ENCODE results near the gene CCPG1. TPM values are rescaled to one million over a fixed set of nuclear protein-coding genes. Genes with fewer than 3 reads are reported as not detected.
A peak's percentile ranks its signal among the peaks of the same experiment; 100 is the strongest.
"Not testable (repeated sequence)": the region's sequence is repeated elsewhere in the genome, so short reads cannot be mapped to it uniquely, and the experiment has no call there.

The CCPG1 gene
- total RNA-seq, 1 donor from 2014 or later, result 56.3 TPM

DNA sequence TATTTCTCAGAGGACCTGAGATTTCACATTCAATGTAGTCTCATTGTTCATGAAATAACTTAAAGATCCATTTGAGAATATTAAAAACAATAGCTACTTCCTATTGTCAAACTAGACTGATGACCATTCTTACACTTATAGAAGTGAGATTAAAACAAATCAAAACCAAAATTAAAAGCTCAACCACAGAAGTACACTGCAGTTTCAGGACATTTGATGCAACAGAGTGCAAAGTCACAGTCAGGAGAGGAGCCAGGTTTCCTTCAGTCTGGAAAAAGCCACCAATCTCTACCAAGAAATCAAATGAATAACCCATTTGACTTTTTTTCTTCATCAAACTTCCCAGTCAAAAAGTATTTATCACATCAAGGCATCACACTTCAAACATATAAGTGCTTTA lies 5.5 kb downstream of the CCPG1 start:
- Mint-ChIP-seq H3K4me3 (ENCODE audit: unreplicated experiment) (peak overlapping the region; percentile 9), H3K36me3 (ENCODE audit: low read depth, unreplicated experiment) (peaks cover 2% of the 10 kb centered on the region), H3K27me3 (ENCODE audit: low read depth, unreplicated experiment) (no peaks in the 10 kb centered on the region), H3K27ac (ENCODE audit: unreplicated experiment) (peak overlapping the region; percentile 87), H3K9me3 (ENCODE audit: unreplicated experiment) (peaks cover 5% of the 10 kb centered on the region), H3K4me1 (ENCODE audit: low read depth, unreplicated experiment) (peaks cover 21% of the 10 kb centered on the region)
- no peak overlapping the region for H3K4me3 ChIP-seq (ENCODE audit: insufficient read depth, low read depth, low read length)
- H3K79me2 ChIP-seq (ENCODE audit: insufficient read depth, low read length), result peaks cover 7% of the 10 kb centered on the region
- H2AFZ ChIP-seq (ENCODE audit: low read depth, low read length), result no peak overlapping the region
- DNase-seq (ENCODE audit: low read depth), result no peak
- no peaks in the 10 kb centered on the region for H3K9me3 ChIP-seq (ENCODE audit: insufficient read depth, low read depth, low read length)
- FAIRE-seq, result no peak
- no peaks in the 10 kb centered on the region for H4K20me1 ChIP-seq (ENCODE audit: insufficient read depth, low read length)
- TF ChIP-seq, protein P1, sequence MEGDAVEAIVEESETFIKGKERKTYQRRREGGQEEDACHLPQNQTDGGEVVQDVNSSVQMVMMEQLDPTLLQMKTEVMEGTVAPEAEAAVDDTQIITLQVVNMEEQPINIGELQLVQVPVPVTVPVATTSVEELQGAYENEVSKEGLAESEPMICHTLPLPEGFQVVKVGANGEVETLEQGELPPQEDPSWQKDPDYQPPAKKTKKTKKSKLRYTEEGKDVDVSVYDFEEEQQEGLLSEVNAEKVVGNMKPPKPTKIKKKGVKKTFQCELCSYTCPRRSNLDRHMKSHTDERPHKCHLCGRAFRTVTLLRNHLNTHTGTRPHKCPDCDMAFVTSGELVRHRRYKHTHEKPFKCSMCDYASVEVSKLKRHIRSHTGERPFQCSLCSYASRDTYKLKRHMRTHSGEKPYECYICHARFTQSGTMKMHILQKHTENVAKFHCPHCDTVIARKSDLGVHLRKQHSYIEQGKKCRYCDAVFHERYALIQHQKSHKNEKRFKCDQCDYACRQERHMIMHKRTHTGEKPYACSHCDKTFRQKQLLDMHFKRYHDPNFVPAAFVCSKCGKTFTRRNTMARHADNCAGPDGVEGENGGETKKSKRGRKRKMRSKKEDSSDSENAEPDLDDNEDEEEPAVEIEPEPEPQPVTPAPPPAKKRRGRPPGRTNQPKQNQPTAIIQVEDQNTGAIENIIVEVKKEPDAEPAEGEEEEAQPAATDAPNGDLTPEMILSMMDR (IDR thresholded peaks at IDR 0.05; ENCODE audit: insufficient read depth, low read depth, low read length), result no peak
- no peak for TF ChIP-seq EZH2 (IDR thresholded peaks at IDR 0.05; ENCODE audit: insufficient read depth, low read length)
- H3K27me3 ChIP-seq (ENCODE audit: insufficient read depth, low read length), result no peaks in the 10 kb centered on the region
- no peaks in the 10 kb centered on the region for H3K36me3 ChIP-seq (ENCODE audit: insufficient read depth, low read length)
- no peak overlapping the region for H3K9ac ChIP-seq (ENCODE audit: low read length)
- no peak overlapping the region for H3K4me2 ChIP-seq (ENCODE audit: low read length)
- no peak overlapping the region for H3K27ac ChIP-seq (ENCODE audit: low read depth, low read length)
- H3K4me1 ChIP-seq (ENCODE audit: insufficient read depth, low read length), result peaks cover 5% of the 10 kb centered on the region

DNA sequence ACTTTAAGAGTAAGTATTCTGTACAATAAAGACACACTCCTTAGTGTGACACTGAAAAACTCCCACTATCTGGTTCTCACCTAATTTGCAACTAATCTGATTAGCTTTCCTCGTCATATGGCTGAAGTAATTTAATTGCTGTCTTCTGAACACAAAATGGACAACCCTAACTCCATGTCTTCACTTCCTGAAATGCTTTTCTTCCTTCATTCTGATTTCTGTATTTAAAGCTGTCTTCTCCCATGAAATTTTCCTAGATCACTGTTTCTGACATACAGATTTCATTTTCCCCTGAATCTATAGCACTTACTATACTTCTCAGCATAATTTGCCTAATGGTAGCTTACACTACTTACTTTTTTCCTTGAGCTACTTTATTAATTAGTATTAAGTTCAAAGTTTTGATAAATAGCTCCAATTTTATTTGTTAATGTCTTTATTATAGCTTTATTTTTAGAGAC lies 6.3 kb downstream of the CCPG1 start:
- Histone ChIP-seq H3K27me3 (ENCODE audit: insufficient read depth, low read length) (no peaks in the 10 kb centered on the region), H3K27ac (ENCODE audit: low read depth, low read length) (no peak overlapping the region), H3K4me2 (ENCODE audit: low read length) (no peak overlapping the region), H3K4me1 (ENCODE audit: insufficient read depth, low read length) (no peaks in the 10 kb centered on the region), H4K20me1 (ENCODE audit: insufficient read depth, low read length) (no peaks in the 10 kb centered on the region), H2AFZ (ENCODE audit: low read depth, low read length) (no peak overlapping the region), H3K36me3 (ENCODE audit: insufficient read depth, low read length) (no peaks in the 10 kb centered on the region), H3K9ac (ENCODE audit: low read length) (no peak overlapping the region), H3K4me3 (ENCODE audit: insufficient read depth, low read depth, low read length) (no peak overlapping the region), H3K9me3 (ENCODE audit: insufficient read depth, low read depth, low read length) (no peaks in the 10 kb centered on the region), H3K79me2 (ENCODE audit: insufficient read depth, low read length) (no peaks in the 10 kb centered on the region)
- Mint-ChIP-seq H3K27ac (ENCODE audit: unreplicated experiment) (no peak overlapping the region), H3K9me3 (ENCODE audit: unreplicated experiment) (peaks cover 8% of the 10 kb centered on the region), H3K4me1 (ENCODE audit: low read depth, unreplicated experiment) (peaks cover 19% of the 10 kb centered on the region), H3K36me3 (ENCODE audit: low read depth, unreplicated experiment) (peaks cover 2% of the 10 kb centered on the region), H3K4me3 (ENCODE audit: unreplicated experiment) (no peak overlapping the region), H3K27me3 (ENCODE audit: low read depth, unreplicated experiment) (no peaks in the 10 kb centered on the region)
- FAIRE-seq (no peak), DNase-seq (ENCODE audit: low read depth) (no peak)
- TF ChIP-seq EZH2 (IDR thresholded peaks at IDR 0.05; ENCODE audit: insufficient read depth, low read length), result no peak
- TF ChIP-seq, protein P1 (IDR thresholded peaks at IDR 0.05; ENCODE audit: insufficient read depth, low read depth, low read length), result no peak

DNA sequence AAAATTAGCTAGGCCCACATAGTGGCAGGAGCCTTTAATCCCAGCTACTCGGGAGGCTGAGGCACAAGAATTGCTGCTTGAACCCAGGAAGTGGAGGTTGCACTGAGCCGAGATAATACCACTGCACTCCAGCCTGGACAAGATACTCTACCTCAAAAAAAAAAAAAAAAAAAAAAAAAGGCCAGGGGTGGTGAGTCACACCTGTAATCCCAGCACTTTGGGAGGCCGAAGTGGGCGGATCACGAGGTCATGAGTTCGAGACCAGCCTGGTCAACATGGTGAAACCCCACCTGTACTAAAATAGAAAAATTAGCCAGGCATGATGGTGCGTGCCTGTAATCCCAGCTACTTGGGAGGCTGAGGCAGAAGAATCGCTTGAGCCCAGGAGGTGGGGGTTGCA lies 8.1 kb downstream of the CCPG1 start:
- not testable (repeated sequence) for H3K9me3 ChIP-seq (ENCODE audit: insufficient read depth, low read depth, low read length)
- peaks cover 19% of the 10 kb centered on the region for H3K4me1 Mint-ChIP-seq (ENCODE audit: low read depth, unreplicated experiment)

More for the DNA sequence above, 8.1 kb downstream of the CCPG1 start:
- not testable (repeated sequence) for H3K36me3 ChIP-seq (ENCODE audit: insufficient read depth, low read length); H3K4me3 Mint-ChIP-seq (ENCODE audit: unreplicated experiment); H3K9me3 Mint-ChIP-seq (ENCODE audit: unreplicated experiment); DNase-seq (ENCODE audit: low read depth); FAIRE-seq; H3K4me1 ChIP-seq (ENCODE audit: insufficient read depth, low read length); H4K20me1 ChIP-seq (ENCODE audit: insufficient read depth, low read length); H3K27ac ChIP-seq (ENCODE audit: low read depth, low read length); H3K27me3 Mint-ChIP-seq (ENCODE audit: low read depth, unreplicated experiment); H3K9ac ChIP-seq (ENCODE audit: low read length); H2AFZ ChIP-seq (ENCODE audit: low read depth, low read length); H3K79me2 ChIP-seq (ENCODE audit: insufficient read depth, low read length); H3K4me2 ChIP-seq (ENCODE audit: low read length); H3K4me3 ChIP-seq (ENCODE audit: insufficient read depth, low read depth, low read length); H3K27ac Mint-ChIP-seq (ENCODE audit: unreplicated experiment); H3K36me3 Mint-ChIP-seq (ENCODE audit: low read depth, unreplicated experiment); H3K27me3 ChIP-seq (ENCODE audit: insufficient read depth, low read length)

Data from astrocyte (in vitro differentiated cells and primary cell).